HepG2 (cell line): ENCODE data around the gene SLC35D2. TPM values are rescaled to one million over a fixed set of nuclear protein-coding genes. Genes with fewer than 3 reads are reported as not detected.

ENCODE experiments used
- BORCS8-MEF2B ChIP-seq: sonication (generic); formaldehyde crosslinking; IDR thresholded peaks from 2 replicates; pipeline ENCODE4 v1.8.0; 2022; ENCODE audit warnings: mild to moderate bottlenecking, missing genetic modification reagents
- BRCA1 ChIP-seq: sonication (generic); formaldehyde crosslinking; IDR thresholded peaks from 2 replicates; pipeline ENCODE4 v1.4.0; 2020; ENCODE audit warnings: missing genetic modification reagents
- CHD4 ChIP-seq: fragments of 200-600 bp; sonication (generic); IDR thresholded peaks from 2 replicates; pipeline ENCODE4 v1.7.0; 2017; ENCODE audit warnings: mild to moderate bottlenecking, low read length, borderline replicate concordance
- FOXJ3 ChIP-seq: sonication (generic); formaldehyde crosslinking; IDR thresholded peaks from 2 replicates; pipeline ENCODE4 v1.4.0; 2020; ENCODE audit warnings: missing genetic modification reagents, mild to moderate bottlenecking, borderline replicate concordance
- IRX3 ChIP-seq: sonication (generic); formaldehyde crosslinking; IDR thresholded peaks from 2 replicates; pipeline ENCODE4 v1.8.1; 2023; ENCODE audit warnings: mild to moderate bottlenecking, low read depth, missing genetic modification reagents, borderline replicate concordance
- KLF11 ChIP-seq: IDR thresholded peaks from 2 replicates; pipeline ENCODE4 v1.6.1; 2016; ENCODE audit warnings: missing compliant biosample characterization
- MXD4 ChIP-seq: IDR thresholded peaks from 2 replicates; pipeline ENCODE4 v1.6.1; 2016; ENCODE audit warnings: mild to moderate bottlenecking, missing biosample characterization, missing genetic modification reagents
- MXI1 ChIP-seq: IDR thresholded peaks from 3 replicates; pipeline ENCODE4 v1.6.1; 2012; ENCODE audit warnings: low read depth, low read length, inconsistent platforms, borderline replicate concordance
- NFKB2 ChIP-seq: sonication (generic); formaldehyde crosslinking; IDR thresholded peaks from 2 replicates; pipeline ENCODE4 v1.4.0; 2020; ENCODE audit warnings: missing genetic modification reagents, borderline replicate concordance
- PRMT3 ChIP-seq: sonication (generic); formaldehyde crosslinking; IDR thresholded peaks from 2 replicates; pipeline ENCODE4 v1.8.1; 2022; ENCODE audit warnings: low read depth, mild to moderate bottlenecking, moderate library complexity, missing genetic modification reagents, borderline replicate concordance
- REST ChIP-seq, 2 experiments: IDR thresholded peaks; 2 replicates each; pipeline ENCODE4 v1.6.1; 2011 to 2012; ENCODE audit warnings: low read length in 2 of 2, borderline replicate concordance in 1 of 2, low read depth in 1 of 2, mild to moderate bottlenecking in 1 of 2, moderate library complexity in 1 of 2
- RFXAP ChIP-seq: sonication (generic); formaldehyde crosslinking; IDR thresholded peaks from 2 replicates; pipeline ENCODE4 v1.4.0; 2020; ENCODE audit warnings: missing genetic modification reagents, borderline replicate concordance
- SMARCC2 ChIP-seq: fragments of 450-650 bp; IDR thresholded peaks from 2 replicates; pipeline ENCODE4 v1.6.1; 2017; ENCODE audit warnings: antibody characterized with exemption, mild to moderate bottlenecking
- THAP11 ChIP-seq: IDR thresholded peaks from 2 replicates; pipeline ENCODE4 v1.6.1; 2016; ENCODE audit warnings: missing biosample characterization, missing genetic modification reagents
- U2AF2 ChIP-seq: fragments of 200-400 bp; formaldehyde crosslinking; IDR thresholded peaks from 2 replicates; pipeline ENCODE4 v1.6.1; 2017; ENCODE audit warnings: low read depth, mild to moderate bottlenecking, low read length
- ZNF234 ChIP-seq: sonication (generic); formaldehyde crosslinking; conservative IDR thresholded peaks from 2 replicates; pipeline ENCODE4 v1.5.1; 2020; ENCODE audit warnings: mild to moderate bottlenecking, missing genetic modification reagents
- ZNF296 ChIP-seq: sonication (generic); formaldehyde crosslinking; conservative IDR thresholded peaks from 2 replicates; pipeline ENCODE4 v1.5.0; 2020; ENCODE audit warnings: mild to moderate bottlenecking, missing genetic modification reagents
- ZNF768 ChIP-seq: sonication (generic); formaldehyde crosslinking; IDR thresholded peaks from 2 replicates; pipeline ENCODE4 v1.4.0; 2020; ENCODE audit warnings: missing genetic modification reagents
- polyA plus RNA-seq, 8 experiments: library from polyadenylated mRNA; depleted of rRNA in 3 of 8; stranded (reverse) in 7 of 8; unstranded in 1 of 8; fragments of >200 nt; fragmentation: Illumina TruSeq in 4 of 8; extraction: Trizol in 4 of 8; gene quantifications; 2 replicates each; pipeline versions ENCODE4 v1.2.1 to v1.2.3, GENCODE V29; 2011 to 2016; ENCODE audit warnings: low read depth in 4 of 8, missing spikeins in 1 of 8, mixed read lengths in 1 of 8; ENCODE audit not compliant: insufficient read depth in 1 of 8
- total RNA-seq, 5 experiments: library from RNA; depleted of rRNA; stranded (reverse); fragments of >200 nt; fragmentation: Illumina TruSeq; extraction: Trizol; gene quantifications; 2 replicates each; pipeline ENCODE4 v1.2.3, GENCODE V29; 2016; ENCODE audit warnings: low read depth in 1 of 5
- TF ChIP-seq, protein P1 (sequence below): sonication (generic); formaldehyde crosslinking; conservative IDR thresholded peaks from 2 replicates; pipeline ENCODE4 v1.4.0; 2020; ENCODE audit warnings: missing genetic modification reagents
- TF ChIP-seq, protein P2 (sequence below): sonication (generic); formaldehyde crosslinking; IDR thresholded peaks from 2 replicates; pipeline ENCODE4 v1.4.0; 2020; ENCODE audit warnings: missing genetic modification reagents

Gene SLC35D2
- total and polyA plus RNA-seq, 2 of the 13 experiments (the other 11 are each of a cell fraction or from before 2014, with no cell fraction given), result 96.2 to 103 TPM

DNA sequence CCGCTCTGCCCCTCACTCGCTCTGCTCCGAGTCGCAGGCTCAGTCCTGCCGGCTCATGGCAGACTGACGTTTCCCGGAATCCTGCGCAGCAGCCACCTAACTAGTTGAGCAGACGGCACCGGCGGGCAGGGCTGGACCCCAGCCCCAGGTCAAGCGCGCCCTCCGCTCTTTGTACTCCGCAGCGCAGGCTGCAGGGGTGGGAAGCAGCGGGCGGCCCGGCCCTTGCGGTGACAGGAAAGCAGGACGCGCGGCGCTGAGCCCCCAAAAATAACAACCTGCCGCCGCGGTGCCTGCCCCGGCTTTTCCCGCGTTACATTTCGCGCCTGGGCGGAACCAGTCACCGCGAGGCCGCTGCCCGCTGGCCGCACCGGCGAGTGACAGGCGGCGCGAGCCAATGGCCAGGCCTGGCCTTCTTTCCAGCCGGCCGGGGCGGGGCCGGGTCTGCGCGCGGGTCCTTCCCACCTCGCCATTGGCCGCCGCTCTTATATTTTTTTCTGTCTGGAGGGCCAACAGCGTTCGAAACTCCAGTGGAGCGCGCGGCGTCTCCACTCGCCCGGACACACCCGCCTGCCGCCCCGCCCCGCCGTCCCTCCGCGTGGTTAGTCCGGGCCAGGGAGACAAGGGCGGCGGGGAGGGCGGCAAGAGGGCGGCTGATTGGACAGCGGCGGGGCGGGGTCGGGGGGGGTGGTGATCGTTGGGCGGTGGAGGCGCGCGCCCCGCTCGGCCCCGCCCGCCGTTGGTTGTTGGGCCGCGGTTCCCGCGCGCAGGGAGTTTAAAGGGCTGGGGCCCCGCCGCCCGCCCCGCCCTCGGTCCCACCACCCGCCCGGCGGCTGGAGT, 34.8 kb upstream of the SLC35D2 start, which contains the start of gene ZNF367 (continued):
- TF ChIP-seq PRMT3 (peak; percentile 93; the same call in 1 of the 2 replicates), MXI1 (peak; percentile 73; the same call in 2 of the 3 replicates), FOXJ3 (CRISPR knock-in tag) (no peak), ZNF234 (no peak; the same call in 1 of the 2 replicates), U2AF2 (no peak), RFXAP (CRISPR knock-in tag) (peak; percentile 75; the same call in 1 of the 2 replicates), MXD4 (CRISPR knock-in tag) (peak; percentile 30), CHD4 (no peak), THAP11 (peak; percentile 6; the same call in 1 of the 2 replicates), BORCS8-MEF2B (CRISPR knock-in tag) (peak; percentile 95), KLF11 (CRISPR knock-in tag) (no peak), ZNF768 (CRISPR knock-in tag) (peak; percentile 59), ZNF296 (CRISPR knock-in tag) (peak; percentile 82), NFKB2 (CRISPR knock-in tag) (peak; percentile 30; the same call in 1 of the 2 replicates), IRX3 (peak; percentile 68; the same call in 1 of the 2 replicates), BRCA1 (CRISPR knock-in tag) (peak; percentile 51; the same call in 1 of the 2 replicates), SMARCC2 (no peak), REST (IDR thresholded peaks at IDR 0.05; ENCODE audit: borderline replicate concordance in 1 of 2, low read depth in 1 of 2, low read length in 2 of 2) (no peak; a peak in 1 of 4 replicates)
- TF ChIP-seq, protein P1, sequence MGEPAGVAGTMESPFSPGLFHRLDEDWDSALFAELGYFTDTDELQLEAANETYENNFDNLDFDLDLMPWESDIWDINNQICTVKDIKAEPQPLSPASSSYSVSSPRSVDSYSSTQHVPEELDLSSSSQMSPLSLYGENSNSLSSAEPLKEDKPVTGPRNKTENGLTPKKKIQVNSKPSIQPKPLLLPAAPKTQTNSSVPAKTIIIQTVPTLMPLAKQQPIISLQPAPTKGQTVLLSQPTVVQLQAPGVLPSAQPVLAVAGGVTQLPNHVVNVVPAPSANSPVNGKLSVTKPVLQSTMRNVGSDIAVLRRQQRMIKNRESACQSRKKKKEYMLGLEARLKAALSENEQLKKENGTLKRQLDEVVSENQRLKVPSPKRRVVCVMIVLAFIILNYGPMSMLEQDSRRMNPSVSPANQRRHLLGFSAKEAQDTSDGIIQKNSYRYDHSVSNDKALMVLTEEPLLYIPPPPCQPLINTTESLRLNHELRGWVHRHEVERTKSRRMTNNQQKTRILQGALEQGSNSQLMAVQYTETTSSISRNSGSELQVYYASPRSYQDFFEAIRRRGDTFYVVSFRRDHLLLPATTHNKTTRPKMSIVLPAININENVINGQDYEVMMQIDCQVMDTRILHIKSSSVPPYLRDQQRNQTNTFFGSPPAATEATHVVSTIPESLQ (CRISPR knock-in tag), result no peak
- TF ChIP-seq, protein P2, sequence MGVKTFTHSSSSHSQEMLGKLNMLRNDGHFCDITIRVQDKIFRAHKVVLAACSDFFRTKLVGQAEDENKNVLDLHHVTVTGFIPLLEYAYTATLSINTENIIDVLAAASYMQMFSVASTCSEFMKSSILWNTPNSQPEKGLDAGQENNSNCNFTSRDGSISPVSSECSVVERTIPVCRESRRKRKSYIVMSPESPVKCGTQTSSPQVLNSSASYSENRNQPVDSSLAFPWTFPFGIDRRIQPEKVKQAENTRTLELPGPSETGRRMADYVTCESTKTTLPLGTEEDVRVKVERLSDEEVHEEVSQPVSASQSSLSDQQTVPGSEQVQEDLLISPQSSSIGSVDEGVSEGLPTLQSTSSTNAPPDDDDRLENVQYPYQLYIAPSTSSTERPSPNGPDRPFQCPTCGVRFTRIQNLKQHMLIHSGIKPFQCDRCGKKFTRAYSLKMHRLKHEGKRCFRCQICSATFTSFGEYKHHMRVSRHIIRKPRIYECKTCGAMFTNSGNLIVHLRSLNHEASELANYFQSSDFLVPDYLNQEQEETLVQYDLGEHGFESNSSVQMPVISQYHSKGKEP, result no peak
